Astrocyte of the spinal cord (primary cell): Measurements from ENCODE around the gene SNAP29.
"Not testable (repeated sequence)": the region's sequence is repeated elsewhere in the genome, so short reads cannot be mapped to it uniquely, and the experiment has no call there.

Experiments used
- DNase-seq: peaks from one replicate; pipeline ENCODE4 v3.0.0; 2011; ENCODE audit warnings: low read depth, low spot score
- H3K4me3 ChIP-seq: 2 replicates; pipeline ENCODE4 v1.5.1; 2011; ENCODE audit warnings: low read depth, mild to moderate bottlenecking, low read length, moderate library complexity
- CTCF ChIP-seq: IDR thresholded peaks from 2 replicates; pipeline ENCODE4 v1.5.1; 2012; ENCODE audit warnings: low read depth, mild to moderate bottlenecking, low read length, inconsistent platforms
- in situ Hi-C: cut with HindIII; loops from 2 replicates; pipeline ENCODE4 v1.10.0; 2017; ENCODE audit warnings: low sequenced_read_pairs

Gene SNAP29

GRCh38 chr22:20834725-20835124, 24.1 kb upstream of the SNAP29 start:
- DNase-seq: no peak
- no peak for TF ChIP-seq CTCF
- in situ Hi-C loops: no loop called here
- H3K4me3 ChIP-seq: no peak overlapping the region

- no peak for DNase-seq
- in situ Hi-C loops: no loop called here
- no peak overlapping the region for H3K4me3 ChIP-seq
- TF ChIP-seq CTCF: no peak
Observed at GRCh38 chr22:20836987-20837823, 21.6 kb upstream of the SNAP29 start.

- DNase-seq, H3K4me3 ChIP-seq, in situ Hi-C loops: not testable (repeated sequence)
Observed at GRCh38 chr22:20839354-20839753, 19.5 kb upstream of the SNAP29 start.

- no peak for DNase-seq
- no peak overlapping the region for H3K4me3 ChIP-seq
- in situ Hi-C loops: no loop called here
- no peak for TF ChIP-seq CTCF
Observed at GRCh38 chr22:20839837-20840645, 18.8 kb upstream of the SNAP29 start.

GRCh38 chr22:20840646-20841371, 18.0 kb upstream of the SNAP29 start:
- H3K4me3 ChIP-seq: no peak overlapping the region
- in situ Hi-C loops: no loop called here
- no peak for DNase-seq
- no peak for TF ChIP-seq CTCF

GRCh38 chr22:20843501-20843900, 15.3 kb upstream of the SNAP29 start:
- no peak overlapping the region for H3K4me3 ChIP-seq
- in situ Hi-C loops: no loop called here
- no peak for DNase-seq
- TF ChIP-seq CTCF: no peak
